OCI-LY7 (cell line): Measurements from ENCODE around the gene DCTD. TPM values are rescaled to one million over a fixed set of nuclear protein-coding genes. Genes with fewer than 3 reads are reported as not detected.

Experiments used
- BruUV-seq: library from RNA; stranded (reverse); fragments of 400-500 nt; replicated peaks from 2 replicates; lab custom pipeline; 2021; lab: Mats Ljungman, UMichigan
- CTCF ChIA-PET: fragments of 300-600 bp; sonication (Branson Sonifier 250); formaldehyde crosslinking; loops from one replicate; lab custom pipeline; 2022; ENCODE audit warnings: antibody characterized with exemption; ENCODE audit not compliant: unreplicated experiment; lab: Charles Lee
- POLR2A ChIA-PET: fragments of 300-600 bp; sonication (Branson Sonifier 250); formaldehyde crosslinking; loops from one replicate; lab custom pipeline; 2022; ENCODE audit warnings: antibody characterized with exemption; lab: Charles Lee
- DNase-seq: peaks from one replicate; pipeline ENCODE4 v3.0.0-alpha.2; 2015; ENCODE audit warnings: low spot score
- H2AFZ ChIP-seq: fragments of 200-600 bp; sonication (generic), shearing (Covaris generic); 2 replicates; pipeline ENCODE4 v1.6.1; 2014; ENCODE audit warnings: mild to moderate bottlenecking, antibody characterized with exemption, low read length, moderate library complexity
- H3K27ac ChIP-seq: fragments of 200-600 bp; sonication (generic); 2 replicates; pipeline ENCODE4 v1.5.1; 2014; ENCODE audit warnings: mixed run types, low read depth, mild to moderate bottlenecking, moderate library complexity, low read length, inconsistent platforms; ENCODE audit not compliant: poor library complexity, severe bottlenecking
- H3K36me3 ChIP-seq: fragments of 200-600 bp; sonication (generic); 2 replicates; pipeline ENCODE4 v1.6.1; 2014; ENCODE audit warnings: mild to moderate bottlenecking, antibody characterized with exemption, low read length, moderate library complexity, mixed read lengths; ENCODE audit not compliant: insufficient read depth
- H3K4me1 ChIP-seq: fragments of 200-600 bp; sonication (generic); 2 replicates; pipeline ENCODE4 v1.5.1; 2014; ENCODE audit warnings: mild to moderate bottlenecking, low read length; ENCODE audit not compliant: insufficient read depth, poor library complexity, severe bottlenecking
- H3K4me2 ChIP-seq: fragments of 200-600 bp; sonication (generic); 2 replicates; pipeline ENCODE4 v1.6.1; 2014; ENCODE audit warnings: mild to moderate bottlenecking, low read length
- H3K4me3 ChIP-seq: fragments of 200-600 bp; sonication (generic); 2 replicates; pipeline ENCODE4 v1.5.1; 2014; ENCODE audit warnings: mild to moderate bottlenecking, low read depth, low read length; ENCODE audit not compliant: poor library complexity, severe bottlenecking
- H3K79me2 ChIP-seq: fragments of 200-600 bp; sonication (generic); 2 replicates; pipeline ENCODE4 v1.6.1; 2016; ENCODE audit warnings: low read depth, mild to moderate bottlenecking, low read length, moderate library complexity, mixed read lengths; ENCODE audit not compliant: insufficient read depth
- H3K9me2 ChIP-seq: fragments of 200-600 bp; sonication (generic); 2 replicates; pipeline ENCODE4 v1.6.1; 2016; ENCODE audit warnings: mild to moderate bottlenecking, low read length, mixed read lengths; ENCODE audit not compliant: insufficient read depth
- H3K9me3 ChIP-seq: fragments of 200-600 bp; sonication (generic); 2 replicates; pipeline ENCODE4 v1.6.1; 2014; ENCODE audit warnings: mild to moderate bottlenecking, mixed run types, low read length, mixed read lengths
- H4K20me1 ChIP-seq: fragments of 200-600 bp; sonication (generic); 2 replicates; pipeline ENCODE4 v1.6.1; 2014; ENCODE audit warnings: mild to moderate bottlenecking, antibody characterized with exemption, low read length, moderate library complexity, mixed read lengths; ENCODE audit not compliant: insufficient read depth
- CTCF ChIP-seq: fragments of 200-600 bp; sonication (generic); conservative IDR thresholded peaks from 2 replicates; pipeline ENCODE4 v1.5.1; 2014; ENCODE audit warnings: mild to moderate bottlenecking, antibody characterized with exemption, low read length, moderate library complexity, mixed read lengths
- EZH2phosphoT487 ChIP-seq: fragments of 200-600 bp; sonication (generic); IDR thresholded peaks from 2 replicates; pipeline ENCODE4 v1.6.1; 2018; ENCODE audit warnings: low read depth, borderline replicate concordance, mild to moderate bottlenecking, mixed run types, antibody characterized with exemption, low read length, moderate library complexity, mixed read lengths
- intact Hi-C: fragments of 100-400 bp; cut with micrococcal nuclease; formaldehyde crosslinking; loops from one replicate; pipeline ENCODE4 v1.10.0; 2022; ENCODE audit not compliant: unreplicated experiment
- total RNA-seq, 2 experiments: library from RNA; depleted of rRNA in 1 of 2; stranded (reverse); fragments of >200 nt in 1 of 2; shearing (Covaris generic) in 1 of 2; gene quantifications; 2 replicates each; pipeline ENCODE4 v1.2.3, GENCODE V29; 2014 to 2022

DCTD gene
- total RNA-seq, 2 experiments from 2014 or later = 37.8 to 81.9 TPM

GRCh38 chr4:182916483-182917181 is 554 bp downstream of the DCTD start:
- no peaks in the 10 kb centered on the region for H3K79me2 ChIP-seq
- peak overlapping the region; percentile 68 for H2AFZ ChIP-seq
- peak overlapping the region; percentile 69 for H3K4me2 ChIP-seq
- peak overlapping the region; percentile 85 for H3K4me3 ChIP-seq
- peak overlapping the region; percentile 17 for H3K27ac ChIP-seq
- H3K36me3 ChIP-seq = 0 out of 2 replicates have a peak, but pooled peaks cover 5% of the 10 kb centered on the region
- H3K9me2 ChIP-seq = no peaks in the 10 kb centered on the region
- DNase-seq = peak; percentile 44
- no peaks in the 10 kb centered on the region for H4K20me1 ChIP-seq
- intact Hi-C loops = loop anchor here (1.0 to 5.0 kb wide), 3 partner anchors 44 to 588 kb away; partner anchors contain the start of genes CDKN2AIP and ING2
- H3K9me3 ChIP-seq = no peaks in the 10 kb centered on the region
- peaks cover 25% of the 10 kb centered on the region for H3K4me1 ChIP-seq
- no peak for TF ChIP-seq CTCF
- no peak for TF ChIP-seq EZH2phosphoT487
- no TSS peak for BruUV-seq
- ChIA-PET POLR2A (interaction anchor here (1.0 kb wide), 2 partner anchors 9 to 1604 kb away, joined by 3 read pairs; no protein-coding TSS in a partner anchor), CTCF (interaction anchor here (0.6 kb wide), 2 partner anchors 51 to 1669 kb away, joined by 3 read pairs; no protein-coding TSS in a partner anchor)

GRCh38 chr4:182914357-182914756 is 2.8 kb downstream of the DCTD start:
- CTCF ChIA-PET = no interaction called here

More at GRCh38 chr4:182914357-182914756, 2.8 kb downstream of the DCTD start:
- TF ChIP-seq CTCF (no peak), EZH2phosphoT487 (no peak)
- Histone ChIP-seq H3K79me2 (no peaks in the 10 kb centered on the region), H3K4me1 (peaks cover 22% of the 10 kb centered on the region), H3K4me2 (no peak overlapping the region), H3K9me3 (no peaks in the 10 kb centered on the region), H4K20me1 (no peaks in the 10 kb centered on the region), H2AFZ (no peak overlapping the region), H3K27ac (no peak overlapping the region), H3K9me2 (no peaks in the 10 kb centered on the region), H3K4me3 (no peak overlapping the region), H3K36me3 (peaks cover 12% of the 10 kb centered on the region; the same call in 1 of the 2 replicates)
- intact Hi-C loops = no loop called here
- POLR2A ChIA-PET = interaction anchor here (1.5 kb wide), 1 partner anchor 10 kb away, joined by 4 read pairs; no protein-coding TSS in a partner anchor
- BruUV-seq = no TSS peak
- DNase-seq = no peak
